HepG2 (cell line): Measurements from ENCODE around the gene SEPHS2. TPM values are rescaled to one million over a fixed set of nuclear protein-coding genes. Genes with fewer than 3 reads are reported as not detected.

Experiments
- BCL6 ChIP-seq: IDR thresholded peaks from 2 replicates; pipeline ENCODE4 v1.6.1; 2016; ENCODE audit warnings: missing genetic modification reagents, missing compliant biosample characterization
- BHLHE40 ChIP-seq: IDR thresholded peaks from 2 replicates; pipeline ENCODE4 v1.6.1; 2011; ENCODE audit warnings: low read length, improper control_type of control experiment
- CEBPB ChIP-seq: IDR thresholded peaks from 2 replicates; pipeline ENCODE4 v1.6.1; 2011; ENCODE audit warnings: low read depth, low read length, improper control_type of control experiment, borderline replicate concordance
- DPF2 ChIP-seq: sonication (generic); formaldehyde crosslinking; IDR thresholded peaks from 2 replicates; pipeline ENCODE4 v1.4.0; 2020; ENCODE audit warnings: mild to moderate bottlenecking, low read depth, missing genetic modification reagents, borderline replicate concordance
- FOXO1 ChIP-seq: sonication (generic); formaldehyde crosslinking; IDR thresholded peaks from 2 replicates; pipeline ENCODE4 v1.4.0; 2020; ENCODE audit warnings: missing genetic modification reagents
- GFI1 ChIP-seq: sonication (generic); formaldehyde crosslinking; IDR thresholded peaks from 2 replicates; pipeline ENCODE4 v1.5.0; 2020; ENCODE audit warnings: missing genetic modification reagents, mild to moderate bottlenecking, borderline replicate concordance
- JUNB ChIP-seq: sonication (generic); formaldehyde crosslinking; IDR thresholded peaks from 2 replicates; pipeline ENCODE4 v1.8.0; 2022; ENCODE audit warnings: missing genetic modification reagents, mild to moderate bottlenecking, borderline replicate concordance
- MEIS1 ChIP-seq: sonication (generic); formaldehyde crosslinking; IDR thresholded peaks from 2 replicates; pipeline ENCODE4 v1.9.0; 2021; ENCODE audit warnings: mild to moderate bottlenecking, missing genetic modification reagents, moderate library complexity, borderline replicate concordance
- NR2C2 ChIP-seq: sonication (generic); formaldehyde crosslinking; IDR thresholded peaks from 2 replicates; pipeline ENCODE4 v1.4.0; 2020; ENCODE audit warnings: missing genetic modification reagents, mild to moderate bottlenecking, moderate library complexity, borderline replicate concordance
- REPIN1 ChIP-seq: sonication (generic); formaldehyde crosslinking; IDR thresholded peaks from 2 replicates; pipeline ENCODE4 v1.8.0; 2022; ENCODE audit warnings: missing genetic modification reagents, low read depth, mild to moderate bottlenecking, borderline replicate concordance
- SP2 ChIP-seq: sonication (generic); formaldehyde crosslinking; IDR thresholded peaks from 2 replicates; pipeline ENCODE4 v1.5.1; 2020; ENCODE audit warnings: mild to moderate bottlenecking, missing genetic modification reagents
- THAP11 ChIP-seq: IDR thresholded peaks from 2 replicates; pipeline ENCODE4 v1.6.1; 2016; ENCODE audit warnings: missing biosample characterization, missing genetic modification reagents
- ZFP36L1 ChIP-seq: sonication (generic); formaldehyde crosslinking; IDR thresholded peaks from 2 replicates; pipeline ENCODE4 v1.8.0; 2022; ENCODE audit warnings: mild to moderate bottlenecking, missing genetic modification reagents, moderate library complexity
- ZNF367 ChIP-seq: sonication (generic); formaldehyde crosslinking; IDR thresholded peaks from 2 replicates; pipeline ENCODE4 v1.4.0; 2020; ENCODE audit warnings: missing genetic modification reagents, borderline replicate concordance
- ZNF552 ChIP-seq: sonication (generic); formaldehyde crosslinking; IDR thresholded peaks from 2 replicates; pipeline ENCODE4 v1.9.0; 2022; ENCODE audit warnings: missing genetic modification reagents, mild to moderate bottlenecking, borderline replicate concordance
- ZNF772 ChIP-seq: sonication (generic); formaldehyde crosslinking; IDR thresholded peaks from 2 replicates; pipeline ENCODE4 v1.5.0; 2020; ENCODE audit warnings: mild to moderate bottlenecking, missing genetic modification reagents
- polyA plus RNA-seq, 8 experiments: library from polyadenylated mRNA; depleted of rRNA in 3 of 8; stranded (reverse) in 7 of 8; unstranded in 1 of 8; fragments of >200 nt; fragmentation: Illumina TruSeq in 4 of 8; extraction: Trizol in 4 of 8; gene quantifications; 2 replicates each; pipeline versions ENCODE4 v1.2.1 to v1.2.3, GENCODE V29; 2011 to 2016; ENCODE audit warnings: low read depth in 4 of 8, missing spikeins in 1 of 8, mixed read lengths in 1 of 8; ENCODE audit not compliant: insufficient read depth in 1 of 8
- total RNA-seq, 5 experiments: library from RNA; depleted of rRNA; stranded (reverse); fragments of >200 nt; fragmentation: Illumina TruSeq; extraction: Trizol; gene quantifications; 2 replicates each; pipeline ENCODE4 v1.2.3, GENCODE V29; 2016; ENCODE audit warnings: low read depth in 1 of 5
- TF ChIP-seq, protein P1 (sequence below): sonication (generic); formaldehyde crosslinking; IDR thresholded peaks from 2 replicates; pipeline ENCODE4 v1.4.0; 2020; ENCODE audit warnings: missing genetic modification reagents
- TF ChIP-seq, protein P2 (sequence below): sonication (generic); formaldehyde crosslinking; IDR thresholded peaks from 2 replicates; pipeline ENCODE4 v1.5.1; 2020; ENCODE audit warnings: missing genetic modification reagents, mild to moderate bottlenecking, borderline replicate concordance
- TF ChIP-seq, protein P3 (sequence below): sonication (generic); formaldehyde crosslinking; IDR thresholded peaks from 2 replicates; pipeline ENCODE4 v1.4.0; 2020; ENCODE audit warnings: missing genetic modification reagents
- TF ChIP-seq, protein P4 (sequence below): sonication (generic); formaldehyde crosslinking; IDR thresholded peaks from 2 replicates; pipeline ENCODE4 v1.4.0; 2020; ENCODE audit warnings: missing genetic modification reagents, borderline replicate concordance

SEPHS2 gene
- total and polyA plus RNA-seq, 2 of the 13 experiments (the other 11 are each of a cell fraction or from before 2014, with no cell fraction given) = 20.7 to 127 TPM

DNA sequence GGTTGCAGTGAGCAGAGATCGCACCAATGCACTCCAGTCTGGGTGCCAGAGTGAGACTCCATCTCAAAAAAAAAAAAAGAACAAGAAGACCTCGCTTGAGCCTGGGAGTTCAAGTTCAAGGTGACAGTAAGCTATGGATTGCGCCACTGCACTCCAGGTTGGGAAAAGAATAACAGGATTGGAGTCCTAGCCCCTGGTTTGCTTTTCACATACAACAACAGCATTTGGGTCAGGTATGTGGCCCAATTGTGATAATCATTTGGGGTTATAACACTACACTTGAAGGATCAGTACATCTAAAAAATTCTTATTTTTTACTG is 3.4 kb upstream of the SEPHS2 start (continued):
- peak; percentile 47; the same call in 1 of the 2 replicates for TF ChIP-seq THAP11
- TF ChIP-seq BCL6 = peak; percentile 89
- TF ChIP-seq, protein P1, sequence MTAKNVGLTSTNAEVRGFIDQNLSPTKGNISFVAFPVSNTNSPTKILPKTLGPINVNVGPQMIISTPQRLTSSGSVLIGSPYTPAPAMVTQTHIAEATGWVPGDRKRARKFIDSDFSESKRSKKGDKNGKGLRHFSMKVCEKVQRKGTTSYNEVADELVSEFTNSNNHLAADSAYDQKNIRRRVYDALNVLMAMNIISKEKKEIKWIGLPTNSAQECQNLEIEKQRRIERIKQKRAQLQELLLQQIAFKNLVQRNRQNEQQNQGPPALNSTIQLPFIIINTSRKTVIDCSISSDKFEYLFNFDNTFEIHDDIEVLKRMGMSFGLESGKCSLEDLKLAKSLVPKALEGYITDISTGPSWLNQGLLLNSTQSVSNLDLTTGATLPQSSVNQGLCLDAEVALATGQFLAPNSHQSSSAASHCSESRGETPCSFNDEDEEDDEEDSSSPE (CRISPR knock-in tag) = peak; percentile 31; the same call in 1 of the 2 replicates
- TF ChIP-seq, protein P2, sequence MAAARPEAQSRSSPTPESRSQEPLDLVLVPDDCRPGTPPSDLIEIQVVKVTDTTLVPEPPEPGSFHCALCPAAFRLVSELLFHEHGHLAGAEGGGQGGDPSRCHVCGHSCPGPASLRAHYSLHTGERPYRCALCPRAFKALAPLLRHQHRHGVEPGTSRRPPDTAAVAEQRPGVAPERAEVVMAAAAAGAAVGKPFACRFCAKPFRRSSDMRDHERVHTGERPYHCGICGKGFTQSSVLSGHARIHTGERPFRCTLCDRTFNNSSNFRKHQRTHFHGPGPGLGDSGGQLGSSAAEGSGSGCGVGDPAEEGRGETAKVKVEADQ (CRISPR knock-in tag) = no peak
- TF ChIP-seq CEBPB = peak; percentile 93
- no peak for TF ChIP-seq ZFP36L1 (CRISPR knock-in tag)
- TF ChIP-seq ZNF367 = no peak
- TF ChIP-seq BHLHE40 = no peak
- TF ChIP-seq, protein P3, sequence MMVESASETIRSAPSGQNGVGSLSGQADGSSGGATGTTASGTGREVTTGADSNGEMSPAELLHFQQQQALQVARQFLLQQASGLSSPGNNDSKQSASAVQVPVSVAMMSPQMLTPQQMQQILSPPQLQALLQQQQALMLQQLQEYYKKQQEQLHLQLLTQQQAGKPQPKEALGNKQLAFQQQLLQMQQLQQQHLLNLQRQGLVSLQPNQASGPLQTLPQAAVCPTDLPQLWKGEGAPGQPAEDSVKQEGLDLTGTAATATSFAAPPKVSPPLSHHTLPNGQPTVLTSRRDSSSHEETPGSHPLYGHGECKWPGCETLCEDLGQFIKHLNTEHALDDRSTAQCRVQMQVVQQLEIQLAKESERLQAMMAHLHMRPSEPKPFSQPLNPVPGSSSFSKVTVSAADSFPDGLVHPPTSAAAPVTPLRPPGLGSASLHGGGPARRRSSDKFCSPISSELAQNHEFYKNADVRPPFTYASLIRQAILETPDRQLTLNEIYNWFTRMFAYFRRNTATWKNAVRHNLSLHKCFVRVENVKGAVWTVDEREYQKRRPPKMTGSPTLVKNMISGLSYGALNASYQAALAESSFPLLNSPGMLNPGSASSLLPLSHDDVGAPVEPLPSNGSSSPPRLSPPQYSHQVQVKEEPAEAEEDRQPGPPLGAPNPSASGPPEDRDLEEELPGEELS (CRISPR knock-in tag) = no peak; the same call in 1 of the 2 replicates
- TF ChIP-seq ZNF772 (CRISPR knock-in tag) = peak; percentile 16; the same call in 1 of the 2 replicates
- 0 out of 2 replicates have a peak, but pooled peaks have one; percentile 6 for TF ChIP-seq ZNF552 (CRISPR knock-in tag)
- 0 out of 2 replicates have a peak, but pooled peaks have one; percentile 33 for TF ChIP-seq DPF2 (CRISPR knock-in tag)
- TF ChIP-seq FOXO1 (CRISPR knock-in tag) = peak; percentile 78
- peak; percentile 55; the same call in 1 of the 2 replicates for TF ChIP-seq NR2C2
- peak; percentile 71; the same call in 1 of the 2 replicates for TF ChIP-seq REPIN1 (CRISPR knock-in tag)
- TF ChIP-seq, protein P4, sequence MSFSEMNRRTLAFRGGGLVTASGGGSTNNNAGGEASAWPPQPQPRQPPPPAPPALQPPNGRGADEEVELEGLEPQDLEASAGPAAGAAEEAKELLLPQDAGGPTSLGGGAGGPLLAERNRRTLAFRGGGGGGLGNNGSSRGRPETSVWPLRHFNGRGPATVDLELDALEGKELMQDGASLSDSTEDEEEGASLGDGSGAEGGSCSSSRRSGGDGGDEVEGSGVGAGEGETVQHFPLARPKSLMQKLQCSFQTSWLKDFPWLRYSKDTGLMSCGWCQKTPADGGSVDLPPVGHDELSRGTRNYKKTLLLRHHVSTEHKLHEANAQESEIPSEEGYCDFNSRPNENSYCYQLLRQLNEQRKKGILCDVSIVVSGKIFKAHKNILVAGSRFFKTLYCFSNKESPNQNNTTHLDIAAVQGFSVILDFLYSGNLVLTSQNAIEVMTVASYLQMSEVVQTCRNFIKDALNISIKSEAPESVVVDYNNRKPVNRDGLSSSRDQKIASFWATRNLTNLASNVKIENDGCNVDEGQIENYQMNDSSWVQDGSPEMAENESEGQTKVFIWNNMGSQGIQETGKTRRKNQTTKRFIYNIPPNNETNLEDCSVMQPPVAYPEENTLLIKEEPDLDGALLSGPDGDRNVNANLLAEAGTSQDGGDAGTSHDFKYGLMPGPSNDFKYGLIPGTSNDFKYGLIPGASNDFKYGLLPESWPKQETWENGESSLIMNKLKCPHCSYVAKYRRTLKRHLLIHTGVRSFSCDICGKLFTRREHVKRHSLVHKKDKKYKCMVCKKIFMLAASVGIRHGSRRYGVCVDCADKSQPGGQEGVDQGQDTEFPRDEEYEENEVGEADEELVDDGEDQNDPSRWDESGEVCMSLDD (CRISPR knock-in tag) = no peak
- no peak for TF ChIP-seq SP2 (CRISPR knock-in tag)
- no peak for TF ChIP-seq JUNB (CRISPR knock-in tag)
- TF ChIP-seq GFI1 = peak; percentile 60; the same call in 1 of the 2 replicates
- TF ChIP-seq MEIS1 (CRISPR knock-in tag) = peak; percentile 9; the same call in 1 of the 2 replicates
